KMS-11 (cell line): ENCODE measurements around the gene EPHA7.

Experiments used
- H2AFZ ChIP-seq: fragments of 200-600 bp; sonication (generic); 2 replicates; pipeline ENCODE4 v1.6.1; 2016; ENCODE audit warnings: antibody characterized with exemption, mixed run types, low read depth
- H3K27ac ChIP-seq: fragments of 200-600 bp; sonication (generic); 2 replicates; pipeline ENCODE4 v1.6.1; 2016; ENCODE audit warnings: mild to moderate bottlenecking, mixed run types
- H3K27me3 ChIP-seq: fragments of 200-600 bp; sonication (generic); 2 replicates; pipeline ENCODE4 v1.6.1; 2017; ENCODE audit warnings: mild to moderate bottlenecking, low read depth, mixed run types, moderate library complexity; ENCODE audit not compliant: insufficient read depth
- H3K36me3 ChIP-seq: fragments of 200-600 bp; sonication (generic); 2 replicates; pipeline ENCODE4 v1.6.1; 2017; ENCODE audit warnings: mild to moderate bottlenecking, mixed run types; ENCODE audit not compliant: insufficient read depth
- H3K4me1 ChIP-seq: fragments of 200-600 bp; sonication (generic); 2 replicates; pipeline ENCODE4 v1.6.1; 2016; ENCODE audit warnings: mild to moderate bottlenecking, low read depth, mixed run types; ENCODE audit not compliant: poor library complexity, severe bottlenecking
- H3K4me2 ChIP-seq: fragments of 200-600 bp; sonication (generic); 2 replicates; pipeline ENCODE4 v1.7.0; 2016; ENCODE audit warnings: mild to moderate bottlenecking, mixed run types
- H3K4me3 ChIP-seq: fragments of 200-600 bp; sonication (generic); IDR thresholded peaks from 2 replicates; pipeline ENCODE4 v1.6.1; 2017; ENCODE audit warnings: low read depth, low read length, mixed read lengths; ENCODE audit not compliant: insufficient read depth
- H3K79me2 ChIP-seq: fragments of 200-600 bp; sonication (generic); 2 replicates; pipeline ENCODE4 v1.6.1; 2016; ENCODE audit warnings: low read depth, mixed run types; ENCODE audit not compliant: insufficient read depth
- H3K9ac ChIP-seq: fragments of 200-600 bp; sonication (generic); 2 replicates; pipeline ENCODE4 v1.6.1; 2016; ENCODE audit warnings: mild to moderate bottlenecking, mixed run types
- H4K20me1 ChIP-seq: fragments of 200-600 bp; sonication (generic); 2 replicates; pipeline ENCODE4 v1.6.1; 2016; ENCODE audit warnings: mild to moderate bottlenecking, mixed run types; ENCODE audit not compliant: insufficient read depth
- TF ChIP-seq, protein P1 (sequence below): fragments of 200-600 bp; sonication (generic); conservative IDR thresholded peaks from 2 replicates; pipeline ENCODE4 v1.6.1; 2017; ENCODE audit warnings: low read depth, mild to moderate bottlenecking, antibody characterized with exemption, low read length, moderate library complexity, mixed read lengths

EPHA7 gene

DNA sequence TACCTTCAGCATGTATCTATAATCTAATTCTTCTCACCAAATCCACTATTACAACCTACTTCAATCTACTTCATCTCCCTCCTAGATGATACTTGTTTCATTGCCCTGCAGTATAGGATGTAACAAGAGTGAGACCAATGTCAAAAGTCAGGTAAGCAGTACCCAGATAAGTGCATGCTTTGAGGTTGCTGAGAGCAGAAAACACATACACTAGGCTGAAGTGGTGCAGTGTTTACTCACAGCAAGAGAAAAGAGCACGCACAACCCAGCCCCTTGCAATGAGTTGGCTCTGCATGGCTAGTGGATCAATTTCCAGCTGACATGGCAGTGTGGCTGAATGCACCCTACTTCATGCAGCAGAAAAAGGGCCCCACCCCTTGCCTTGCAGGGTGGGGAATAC lies 199.9 kb downstream of the EPHA7 start:
- Histone ChIP-seq H3K27ac (no peak overlapping the region), H3K36me3 (no peaks in the 10 kb centered on the region)

DNA sequence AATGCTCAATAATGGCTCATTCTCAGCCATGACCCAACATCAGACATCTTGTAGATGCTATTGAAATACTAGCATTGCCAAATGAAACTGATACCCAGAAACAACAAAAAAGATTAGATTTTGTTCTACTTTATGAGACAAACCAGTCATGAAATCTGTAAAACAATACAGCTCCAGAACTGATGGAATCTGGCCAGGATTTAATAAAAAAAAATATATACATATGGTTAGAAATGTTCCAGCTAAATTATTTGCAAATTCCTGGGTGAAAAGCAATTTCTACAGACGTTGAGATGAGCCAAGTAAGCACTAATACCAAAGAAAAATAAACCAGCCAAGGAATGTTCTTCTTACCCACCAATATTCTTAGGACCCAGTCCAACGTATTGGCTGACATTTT lies 201.3 kb downstream of the EPHA7 start:
- H3K4me1 ChIP-seq: no peaks in the 10 kb centered on the region
- no peaks in the 10 kb centered on the region for H3K36me3 ChIP-seq
- TF ChIP-seq, protein P1, sequence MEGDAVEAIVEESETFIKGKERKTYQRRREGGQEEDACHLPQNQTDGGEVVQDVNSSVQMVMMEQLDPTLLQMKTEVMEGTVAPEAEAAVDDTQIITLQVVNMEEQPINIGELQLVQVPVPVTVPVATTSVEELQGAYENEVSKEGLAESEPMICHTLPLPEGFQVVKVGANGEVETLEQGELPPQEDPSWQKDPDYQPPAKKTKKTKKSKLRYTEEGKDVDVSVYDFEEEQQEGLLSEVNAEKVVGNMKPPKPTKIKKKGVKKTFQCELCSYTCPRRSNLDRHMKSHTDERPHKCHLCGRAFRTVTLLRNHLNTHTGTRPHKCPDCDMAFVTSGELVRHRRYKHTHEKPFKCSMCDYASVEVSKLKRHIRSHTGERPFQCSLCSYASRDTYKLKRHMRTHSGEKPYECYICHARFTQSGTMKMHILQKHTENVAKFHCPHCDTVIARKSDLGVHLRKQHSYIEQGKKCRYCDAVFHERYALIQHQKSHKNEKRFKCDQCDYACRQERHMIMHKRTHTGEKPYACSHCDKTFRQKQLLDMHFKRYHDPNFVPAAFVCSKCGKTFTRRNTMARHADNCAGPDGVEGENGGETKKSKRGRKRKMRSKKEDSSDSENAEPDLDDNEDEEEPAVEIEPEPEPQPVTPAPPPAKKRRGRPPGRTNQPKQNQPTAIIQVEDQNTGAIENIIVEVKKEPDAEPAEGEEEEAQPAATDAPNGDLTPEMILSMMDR: no peak
- no peak overlapping the region for H3K9ac ChIP-seq
- no peaks in the 10 kb centered on the region for H3K79me2 ChIP-seq
- H4K20me1 ChIP-seq: no peaks in the 10 kb centered on the region
- no peak overlapping the region for H3K4me2 ChIP-seq
- H3K27ac ChIP-seq: no peak overlapping the region
- H2AFZ ChIP-seq: no peak overlapping the region
- H3K4me3 ChIP-seq: no peak overlapping the region
- no peaks in the 10 kb centered on the region for H3K27me3 ChIP-seq

More for the DNA sequence above, 199.9 kb downstream of the EPHA7 start:
- no peaks in the 10 kb centered on the region for H3K4me1 ChIP-seq
- no peak overlapping the region for H3K4me3 ChIP-seq
- no peak overlapping the region for H2AFZ ChIP-seq
- TF ChIP-seq, protein P1: no peak
- H4K20me1 ChIP-seq: no peaks in the 10 kb centered on the region
- H3K27me3 ChIP-seq: no peaks in the 10 kb centered on the region
- H3K4me2 ChIP-seq: no peak overlapping the region
- no peaks in the 10 kb centered on the region for H3K79me2 ChIP-seq
- H3K9ac ChIP-seq: no peak overlapping the region

DNA sequence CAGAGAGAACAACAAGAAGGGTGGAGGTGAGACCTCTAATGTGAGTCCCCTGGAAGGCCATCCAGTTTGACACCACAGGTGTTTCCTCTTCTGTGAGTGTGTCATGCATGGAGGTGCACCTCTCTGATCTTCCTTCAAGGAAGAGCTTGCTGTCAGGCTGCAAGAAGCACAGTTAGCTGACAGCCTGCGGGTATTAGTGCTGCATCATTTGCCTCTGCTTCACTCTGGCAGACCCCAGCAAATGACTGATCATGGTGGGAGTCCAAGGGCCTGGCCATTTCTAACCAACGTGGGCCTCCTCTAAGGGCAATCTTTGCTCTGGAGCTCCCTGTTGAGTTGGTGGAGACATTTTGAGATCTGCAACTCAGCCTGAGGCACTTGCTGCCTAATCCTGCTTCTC lies 206.3 kb downstream of the EPHA7 start:
- H3K9ac ChIP-seq: no peak overlapping the region
- H2AFZ ChIP-seq: no peak overlapping the region
- H3K27me3 ChIP-seq: no peaks in the 10 kb centered on the region
- no peak overlapping the region for H3K4me2 ChIP-seq
- no peak overlapping the region for H3K27ac ChIP-seq
- TF ChIP-seq, protein P1: no peak
- H3K4me1 ChIP-seq: no peaks in the 10 kb centered on the region
- no peaks in the 10 kb centered on the region for H3K79me2 ChIP-seq
- no peak overlapping the region for H3K4me3 ChIP-seq
- no peaks in the 10 kb centered on the region for H3K36me3 ChIP-seq
- no peaks in the 10 kb centered on the region for H4K20me1 ChIP-seq

DNA sequence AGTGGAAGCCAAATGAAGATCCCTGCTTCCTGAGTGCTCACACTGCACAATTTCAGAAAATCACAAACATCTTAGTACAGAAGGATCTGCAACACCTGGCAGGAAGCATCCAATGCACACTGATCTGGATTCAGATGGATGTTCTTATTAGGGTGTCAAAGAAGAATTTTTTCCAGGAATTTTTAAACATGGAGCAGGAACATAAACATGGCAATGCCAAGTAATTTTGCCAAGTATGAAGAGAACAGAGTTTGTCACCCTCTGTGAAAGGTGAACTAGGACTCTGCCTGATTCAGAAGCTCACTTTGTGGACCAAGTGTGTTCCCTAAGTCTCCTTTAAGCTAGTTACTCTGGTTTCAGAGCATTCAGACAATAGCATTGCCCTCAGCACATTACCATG lies 208.5 kb downstream of the EPHA7 start:
- Histone ChIP-seq H3K9ac (no peak overlapping the region), H3K4me3 (no peak overlapping the region), H3K4me1 (no peaks in the 10 kb centered on the region), H3K79me2 (no peaks in the 10 kb centered on the region), H4K20me1 (no peaks in the 10 kb centered on the region), H3K27ac (no peak overlapping the region), H2AFZ (no peak overlapping the region), H3K36me3 (no peaks in the 10 kb centered on the region), H3K27me3 (no peaks in the 10 kb centered on the region), H3K4me2 (no peak overlapping the region)
- TF ChIP-seq, protein P1: no peak
